ENCODE results near the gene MEIKIN. TPM values are rescaled to one million over a fixed set of nuclear protein-coding genes. Genes with fewer than 3 reads are reported as not detected.

MEIKIN gene
- total RNA-seq, 1 donor from 2014 or later, result not detected

DNA sequence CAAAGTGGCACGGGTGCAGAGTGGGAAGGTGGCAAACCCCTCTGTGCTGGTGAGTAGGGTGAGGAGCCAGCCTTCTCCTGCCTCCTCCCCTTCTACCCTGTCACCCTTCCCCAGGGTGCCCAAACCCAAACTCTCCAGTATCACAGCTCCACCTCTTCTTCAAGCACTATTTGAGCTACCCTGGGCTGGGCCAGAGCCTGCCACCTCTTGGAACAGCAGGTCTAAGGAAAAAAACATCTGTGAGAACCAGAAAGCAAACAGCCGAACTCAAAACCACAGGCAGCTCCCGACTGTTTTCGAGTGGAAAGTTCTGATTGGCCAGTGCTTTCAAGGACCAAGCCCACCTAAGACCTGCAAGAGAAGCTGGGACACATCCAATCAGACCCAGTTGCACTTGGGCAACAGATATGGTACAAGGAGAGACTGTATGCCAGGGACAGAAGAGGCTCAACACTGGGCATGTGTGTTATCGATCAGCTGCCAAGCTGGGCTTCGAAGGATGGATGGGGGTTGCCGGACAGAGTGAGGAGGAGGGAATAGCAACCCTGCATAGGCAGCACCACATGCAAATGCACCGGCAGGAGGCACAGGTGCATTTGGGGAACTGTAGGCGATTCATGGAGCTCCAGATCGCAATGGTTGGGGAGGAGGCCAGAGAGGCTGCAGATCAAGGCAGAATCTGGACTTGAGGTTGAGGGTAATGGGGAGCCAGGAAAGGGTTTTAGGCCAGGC, 46.3 kb upstream of the MEIKIN start:
- no peaks in the 10 kb centered on the region for H3K9me3 Mint-ChIP-seq
- no peak for TF ChIP-seq CTCF (conservative IDR thresholded peaks at IDR 0.05)
- DNase-seq (ENCODE audit: extremely low spot score, unreplicated experiment), result no peak
- H3K27me3 Mint-ChIP-seq, result peaks cover 4% of the 10 kb centered on the region
- peaks cover 3% of the 10 kb centered on the region for H3K4me1 Mint-ChIP-seq (ENCODE audit: unreplicated experiment)
- H3K27ac Mint-ChIP-seq, result no peak overlapping the region
- no peak overlapping the region for H3K4me3 Mint-ChIP-seq
- H3K36me3 Mint-ChIP-seq, result no peaks in the 10 kb centered on the region

GRCh38 chr5:131990716-131991115, 45.3 kb upstream of the MEIKIN start:
- no peak for DNase-seq (ENCODE audit: extremely low spot score, unreplicated experiment)
- no peaks in the 10 kb centered on the region for H3K4me1 Mint-ChIP-seq (ENCODE audit: unreplicated experiment)
- no peak overlapping the region for H3K4me3 Mint-ChIP-seq
- no peak overlapping the region for H3K27ac Mint-ChIP-seq
- H3K36me3 Mint-ChIP-seq, result no peaks in the 10 kb centered on the region
- no peaks in the 10 kb centered on the region for H3K9me3 Mint-ChIP-seq
- peaks cover 4% of the 10 kb centered on the region for H3K27me3 Mint-ChIP-seq
- TF ChIP-seq CTCF (conservative IDR thresholded peaks at IDR 0.05), result no peak

GRCh38 chr5:131988601-131989000, 43.1 kb upstream of the MEIKIN start:
- no peak for DNase-seq (ENCODE audit: extremely low spot score, unreplicated experiment)
- H3K4me1 Mint-ChIP-seq (ENCODE audit: unreplicated experiment), result no peaks in the 10 kb centered on the region
- no peak overlapping the region for H3K4me3 Mint-ChIP-seq
- no peak overlapping the region for H3K27ac Mint-ChIP-seq
- peaks cover 4% of the 10 kb centered on the region for H3K27me3 Mint-ChIP-seq
- no peaks in the 10 kb centered on the region for H3K36me3 Mint-ChIP-seq
- no peak for TF ChIP-seq CTCF (conservative IDR thresholded peaks at IDR 0.05)
- H3K9me3 Mint-ChIP-seq, result no peaks in the 10 kb centered on the region

GRCh38 chr5:131987251-131987650, 41.8 kb upstream of the MEIKIN start:
- Mint-ChIP-seq H3K27ac (no peak overlapping the region), H3K27me3 (peaks cover 4% of the 10 kb centered on the region), H3K36me3 (no peaks in the 10 kb centered on the region), H3K4me1 (ENCODE audit: unreplicated experiment) (no peaks in the 10 kb centered on the region), H3K4me3 (no peak overlapping the region), H3K9me3 (no peaks in the 10 kb centered on the region)
- DNase-seq (ENCODE audit: extremely low spot score, unreplicated experiment), result no peak
- no peak for TF ChIP-seq CTCF (conservative IDR thresholded peaks at IDR 0.05)

DNA sequence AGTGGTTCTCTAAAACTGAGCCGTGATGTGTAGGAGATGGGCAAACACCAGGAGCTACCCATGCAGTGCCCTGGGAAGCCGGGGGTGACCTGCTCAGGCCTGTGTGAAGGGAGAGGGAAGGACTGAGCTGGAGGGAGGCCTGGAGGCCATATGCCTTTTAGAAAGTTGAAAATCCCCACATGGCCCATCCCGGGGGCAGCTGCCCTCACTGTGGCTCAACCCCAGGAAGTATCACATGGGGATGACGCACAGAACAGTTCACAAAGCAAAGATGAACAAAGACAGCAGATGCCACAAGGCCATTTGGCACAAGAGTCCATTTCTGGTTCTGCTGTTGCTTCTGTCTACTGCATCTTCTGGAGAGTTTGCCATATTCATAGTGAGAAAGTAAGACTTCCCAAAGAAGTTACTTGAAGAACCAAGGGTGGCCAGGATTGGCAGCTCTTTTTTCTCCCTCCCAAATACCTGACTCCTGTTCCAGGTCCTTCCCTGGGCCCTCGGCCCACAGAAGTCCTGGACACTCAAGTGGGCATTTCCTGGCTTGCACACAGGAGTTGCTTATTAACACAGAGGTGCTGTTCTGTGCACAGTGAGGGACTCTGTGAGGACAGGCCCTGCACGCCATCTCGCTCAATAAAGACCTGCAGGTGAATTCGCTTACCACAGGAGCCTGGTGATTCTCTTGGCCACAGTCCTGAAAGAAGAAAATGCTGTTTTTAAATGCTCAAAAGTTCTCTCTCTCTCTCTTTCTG, 40.9 kb upstream of the MEIKIN start:
- peaks cover 4% of the 10 kb centered on the region for H3K27me3 Mint-ChIP-seq
- no peak overlapping the region for H3K4me3 Mint-ChIP-seq
- no peak overlapping the region for H3K27ac Mint-ChIP-seq
- TF ChIP-seq CTCF (conservative IDR thresholded peaks at IDR 0.05), result no peak
- DNase-seq (ENCODE audit: extremely low spot score, unreplicated experiment), result no peak
- H3K36me3 Mint-ChIP-seq, result no peaks in the 10 kb centered on the region
- no peaks in the 10 kb centered on the region for H3K9me3 Mint-ChIP-seq
- no peaks in the 10 kb centered on the region for H3K4me1 Mint-ChIP-seq (ENCODE audit: unreplicated experiment)
